ENCODE results near the gene BMERB1. TPM values are rescaled to one million over a fixed set of nuclear protein-coding genes. Genes with fewer than 3 reads are reported as not detected.

Gene BMERB1
- total and polyA plus RNA-seq, 7 donors, result 26.6 to 133 (median 41.3) TPM

GRCh38 chr16:15483857-15484256, 49.5 kb downstream of the BMERB1 start:
- Histone ChIP-seq H3K4me1 (peaks cover 10% of the 10 kb centered on the region), H3K27ac (no peak overlapping the region), H3K4me3 (no peak overlapping the region), H3K36me3 (ENCODE audit: insufficient read depth in 1 of 2, low read depth in 1 of 2) (no peaks in the 10 kb centered on the region), H3K9me3 (no peaks in the 10 kb centered on the region), H3K27me3 (ENCODE audit: insufficient read depth in 3 of 3, low read length in 2 of 3) (no peaks in the 10 kb centered on the region)
- DNase-seq (no peak), ATAC-seq (no peak)
- TF ChIP-seq CTCF (IDR thresholded peaks at IDR 0.05), result no peak
- intact Hi-C loops (cut with DNase I), result no loop called here
- WGBS, 3 donors, result 83 to 86% (median 85%) methylated on average over 2 of the region's 2 CpGs

GRCh38 chr16:15484662-15485061, 50.3 kb downstream of the BMERB1 start:
- Histone ChIP-seq H3K4me3 (no peak overlapping the region), H3K36me3 (ENCODE audit: insufficient read depth in 1 of 2, low read depth in 1 of 2) (no peaks in the 10 kb centered on the region), H3K27ac (no peak overlapping the region), H3K4me1 (peaks cover 15% of the 10 kb centered on the region), H3K27me3 (ENCODE audit: insufficient read depth in 3 of 3, low read length in 2 of 3) (no peaks in the 10 kb centered on the region), H3K9me3 (no peaks in the 10 kb centered on the region)
- WGBS, 3 donors, result 75 to 77% (median 75%) methylated on average over 5 of the region's 5 CpGs
- DNase-seq (no peak), ATAC-seq (no peak)
- TF ChIP-seq CTCF (IDR thresholded peaks at IDR 0.05), result no peak
- intact Hi-C loops (cut with DNase I), result loop anchor here in 1 of 2 donors (5.0 kb wide), 1 partner anchor 63 kb away; no protein-coding TSS in a partner anchor

GRCh38 chr16:15485175-15485574, 50.8 kb downstream of the BMERB1 start:
- H3K36me3 ChIP-seq (ENCODE audit: insufficient read depth in 1 of 2, low read depth in 1 of 2), result no peaks in the 10 kb centered on the region

GRCh38 chr16:15486661-15487060, 52.3 kb downstream of the BMERB1 start:
- intact Hi-C loops (cut with DNase I), result loop anchor here in 1 of 2 donors (5.0 kb wide), 1 partner anchor 61 kb away; no protein-coding TSS in a partner anchor
- 91 to 98% (median 95%) methylated on average over 1 of the region's 1 CpG for WGBS, 3 donors
- DNase-seq (no peak), ATAC-seq (no peak)
- Histone ChIP-seq H3K9me3 (no peaks in the 10 kb centered on the region), H3K27ac (no peak overlapping the region), H3K4me1 (peaks cover 20% of the 10 kb centered on the region), H3K27me3 (ENCODE audit: insufficient read depth in 3 of 3, low read length in 2 of 3) (no peaks in the 10 kb centered on the region), H3K36me3 (ENCODE audit: insufficient read depth in 1 of 2, low read depth in 1 of 2) (no peaks in the 10 kb centered on the region), H3K4me3 (no peak overlapping the region)
- TF ChIP-seq CTCF (IDR thresholded peaks at IDR 0.05), result no peak

More at GRCh38 chr16:15485175-15485574, 50.8 kb downstream of the BMERB1 start:
- intact Hi-C loops (cut with DNase I), result loop anchor here in 1 of 2 donors (5.0 kb wide), 1 partner anchor 62 kb away; no protein-coding TSS in a partner anchor
- Histone ChIP-seq H3K27me3 (ENCODE audit: insufficient read depth in 3 of 3, low read length in 2 of 3) (no peaks in the 10 kb centered on the region), H3K4me1 (peaks cover 20% of the 10 kb centered on the region), H3K9me3 (no peaks in the 10 kb centered on the region), H3K4me3 (no peak overlapping the region), H3K27ac (no peak overlapping the region)
- ATAC-seq (no peak), DNase-seq (no peak)
- WGBS, 3 donors, result 94 to 98% (median 96%) methylated on average over 5 of the region's 5 CpGs
- no peak for TF ChIP-seq CTCF (IDR thresholded peaks at IDR 0.05)
